BJ (cell line): Measurements from ENCODE around the gene ACTL7B. TPM values are rescaled to one million over a fixed set of nuclear protein-coding genes. Genes with fewer than 3 reads are reported as not detected.

Source experiments
- CTCF ChIA-PET: fragments of 350-600 bp; formaldehyde crosslinking; extraction: SDS; loops from one replicate; lab custom pipeline; 2021; ENCODE audit warnings: antibody characterized with exemption, inconsistent platforms; lab: Yijun Ruan, JAX
- POLR2A ChIA-PET: fragments of 300-600 bp; sonication (Branson Sonifier 250); formaldehyde crosslinking; extraction: SDS; loops from one replicate; lab custom pipeline; 2021; ENCODE audit warnings: antibody characterized with exemption; lab: Charles Lee
- DNase-seq: peaks from one replicate; pipeline ENCODE4 v3.0.0-alpha.2; 2011; ENCODE audit warnings: low read depth
- H3K27me3 ChIP-seq: 2 replicates; pipeline ENCODE4 v1.6.0; 2011; ENCODE audit warnings: low read length; ENCODE audit not compliant: control insufficient read depth, insufficient read depth
- H3K36me3 ChIP-seq: 2 replicates; pipeline ENCODE4 v1.5.1; 2011; ENCODE audit warnings: low read length; ENCODE audit not compliant: control insufficient read depth, insufficient read depth
- H3K4me3 ChIP-seq: 2 replicates; pipeline ENCODE4 v1.5.1; 2011; ENCODE audit warnings: low read depth, mild to moderate bottlenecking, control low read depth, low read length
- CTCF ChIP-seq: IDR thresholded peaks from 2 replicates; pipeline ENCODE4 v1.5.1; 2011; ENCODE audit warnings: low read depth, mild to moderate bottlenecking, control low read depth, inconsistent platforms, low read length, moderate library complexity; ENCODE audit not compliant: insufficient read depth
- polyA plus RNA-seq: library from polyadenylated mRNA; depleted of rRNA; stranded (reverse); fragments of >200 nt; gene quantifications from 2 replicates; pipeline ENCODE4 v1.2.3, GENCODE V29; 2011

ACTL7B gene
- polyA plus RNA-seq, 1 experiment = not detected

- CTCF ChIA-PET = interaction anchor here (1.0 kb wide), 1 partner anchor 10 kb away, joined by 3 read pairs; no protein-coding TSS in a partner anchor
These were observed 11.3 kb upstream of the ACTL7B start for GRCh38 chr9:108867116-108867515.

GRCh38 chr9:108866001-108866420 lies 10.2 kb upstream of the ACTL7B start:
- ChIA-PET CTCF (no interaction called here), POLR2A (no interaction called here)
- Histone ChIP-seq H3K27me3 (no peaks in the 10 kb centered on the region), H3K36me3 (no peaks in the 10 kb centered on the region), H3K4me3 (no peak overlapping the region)
- no peak for TF ChIP-seq CTCF
- DNase-seq = no peak

More at GRCh38 chr9:108867116-108867515, 11.3 kb upstream of the ACTL7B start:
- DNase-seq = no peak
- POLR2A ChIA-PET = no interaction called here
- H3K4me3 ChIP-seq = no peak overlapping the region
- H3K27me3 ChIP-seq = no peaks in the 10 kb centered on the region
- no peak for TF ChIP-seq CTCF
- no peaks in the 10 kb centered on the region for H3K36me3 ChIP-seq

- Histone ChIP-seq H3K36me3 (no peaks in the 10 kb centered on the region), H3K27me3 (no peaks in the 10 kb centered on the region), H3K4me3 (no peak overlapping the region)
- CTCF ChIA-PET = interaction anchor here (1.0 kb wide), 1 partner anchor 14 kb away, joined by 3 read pairs; no protein-coding TSS in a partner anchor
- POLR2A ChIA-PET = no interaction called here
- no peak for TF ChIP-seq CTCF
- DNase-seq = no peak
These were observed 9.3 kb upstream of the ACTL7B start for GRCh38 chr9:108865037-108865436.

- no peaks in the 10 kb centered on the region for H3K36me3 ChIP-seq
- POLR2A ChIA-PET = no interaction called here
- H3K4me3 ChIP-seq = no peak overlapping the region
- CTCF ChIA-PET = interaction anchor here (1.0 kb wide), 2 partner anchors 10 to 13 kb away, joined by 3 read pairs; no protein-coding TSS in a partner anchor
- no peak for DNase-seq
- H3K27me3 ChIP-seq = no peaks in the 10 kb centered on the region
- TF ChIP-seq CTCF = no peak
These were observed 8.7 kb upstream of the ACTL7B start for GRCh38 chr9:108864446-108864845.

GRCh38 chr9:108863891-108864290 lies 8.1 kb upstream of the ACTL7B start:
- DNase-seq = no peak
- no peak for TF ChIP-seq CTCF
- CTCF ChIA-PET = interaction anchor here (1.0 kb wide), 1 partner anchor 10 kb away, joined by 3 read pairs; no protein-coding TSS in a partner anchor
- H3K27me3 ChIP-seq = no peaks in the 10 kb centered on the region
- POLR2A ChIA-PET = no interaction called here
- H3K36me3 ChIP-seq = no peaks in the 10 kb centered on the region
- H3K4me3 ChIP-seq = no peak overlapping the region
